HG02642 (cell line): ENCODE results near the gene GUCD1.

Experiments
- ATAC-seq: cut with Tn5 transposase; IDR thresholded peaks from one replicate; pipeline ENCODE4 v1.9.1; 2021; ENCODE audit warnings: mild to moderate bottlenecking; ENCODE audit not compliant: unreplicated experiment, poor library complexity

The GUCD1 gene

GRCh38 chr22:24591286-24591830 lies 36.4 kb upstream of the GUCD1 start:
- no peak for ATAC-seq

- no peak for ATAC-seq
Observed at GRCh38 chr22:24590596-24591173, 35.7 kb upstream of the GUCD1 start.

GRCh38 chr22:24589518-24590030 lies 34.6 kb upstream of the GUCD1 start:
- no peak for ATAC-seq

GRCh38 chr22:24588757-24589481 lies 34.0 kb upstream of the GUCD1 start:
- ATAC-seq, result no peak

GRCh38 chr22:24588381-24588756 lies 33.4 kb upstream of the GUCD1 start:
- ATAC-seq, result no peak

- ATAC-seq, result no peak
Observed at GRCh38 chr22:24587948-24588347, 33.0 kb upstream of the GUCD1 start.

- ATAC-seq, result no peak
Observed at GRCh38 chr22:24587251-24587650, 32.3 kb upstream of the GUCD1 start.

GRCh38 chr22:24585927-24586546 lies 31.1 kb upstream of the GUCD1 start:
- no peak for ATAC-seq

GRCh38 chr22:24585461-24585860 lies 30.5 kb upstream of the GUCD1 start:
- ATAC-seq, result no peak

GRCh38 chr22:24584871-24585411 lies 30.0 kb upstream of the GUCD1 start:
- ATAC-seq, result no peak

GRCh38 chr22:24584166-24584790 lies 29.3 kb upstream of the GUCD1 start:
- no peak for ATAC-seq

- ATAC-seq, result no peak
Observed at GRCh38 chr22:24583221-24584165, 28.6 kb upstream of the GUCD1 start.

GRCh38 chr22:24582056-24582814 lies 27.3 kb upstream of the GUCD1 start:
- no peak for ATAC-seq

- ATAC-seq, result no peak
Observed at GRCh38 chr22:24580276-24580675, 25.3 kb upstream of the GUCD1 start.

- ATAC-seq, result no peak
Observed at GRCh38 chr22:24579258-24579601, 24.3 kb upstream of the GUCD1 start.

GRCh38 chr22:24578355-24579257 lies 23.7 kb upstream of the GUCD1 start:
- ATAC-seq, result no peak

GRCh38 chr22:24576778-24577177 lies 21.8 kb upstream of the GUCD1 start:
- no peak for ATAC-seq

GRCh38 chr22:24571266-24571665 lies 16.3 kb upstream of the GUCD1 start:
- ATAC-seq, result no peak
